ENCODE results near the gene IGIP.
"Not testable (repeated sequence)": the region's sequence is repeated elsewhere in the genome, so short reads cannot be mapped to it uniquely, and the experiment has no call there.

IGIP gene

DNA sequence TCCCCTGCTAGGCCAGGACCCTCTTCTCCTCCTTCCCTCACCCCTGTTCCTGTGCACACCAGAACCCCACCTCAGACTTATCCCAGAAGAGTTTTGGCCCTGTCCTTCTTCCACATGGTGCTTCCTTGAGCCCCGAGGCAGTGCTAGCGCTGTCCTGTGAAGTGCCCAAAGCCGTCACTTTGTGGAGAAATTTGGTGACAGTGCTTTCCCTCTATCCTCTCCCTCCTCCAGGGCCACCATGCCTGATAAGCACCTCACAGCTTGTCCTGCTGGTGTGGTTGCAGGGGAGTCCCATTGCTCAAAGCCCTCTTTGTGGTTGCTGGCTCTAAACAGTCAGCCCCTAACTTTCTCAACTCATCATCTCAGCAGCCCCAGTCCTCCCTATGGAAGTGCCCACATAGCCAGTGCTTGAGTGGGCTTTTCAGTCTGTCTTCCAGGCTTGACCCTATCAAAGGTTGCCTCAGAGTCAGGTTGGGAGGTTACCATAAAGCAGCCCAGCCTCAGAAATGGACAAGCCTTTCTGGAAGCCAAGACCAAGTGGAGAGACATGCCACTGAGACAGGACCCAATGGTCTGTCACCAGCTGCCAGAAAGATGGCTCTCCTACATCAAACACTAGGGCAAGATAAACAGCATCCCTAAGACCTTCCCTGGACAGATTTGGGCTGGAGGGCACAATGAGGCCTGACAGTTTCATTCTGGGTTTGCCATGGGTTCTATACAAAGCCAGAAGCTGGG, 18.0 kb downstream of the IGIP start:
- DNase-seq = no peak

DNA sequence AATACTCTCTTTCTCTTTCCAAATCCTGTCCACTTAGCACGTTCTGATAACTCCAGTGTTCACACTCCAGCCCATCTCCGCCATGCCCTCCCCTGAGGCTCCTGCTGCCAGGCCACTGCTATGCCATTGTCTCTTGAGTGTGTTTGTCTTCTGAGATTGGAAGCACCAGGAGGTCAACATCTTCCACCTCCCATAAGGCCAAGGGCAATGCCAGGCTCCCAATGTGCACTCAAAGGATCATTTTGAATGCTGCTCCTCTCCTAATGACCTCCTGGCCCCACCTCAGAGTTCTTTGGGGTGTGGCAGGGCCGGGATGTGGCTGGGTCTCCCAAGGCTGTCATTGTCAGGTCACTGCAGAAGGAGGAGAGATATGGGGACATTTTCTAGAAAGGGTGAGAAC, 19.5 kb downstream of the IGIP start:
- DNase-seq = no peak

DNA sequence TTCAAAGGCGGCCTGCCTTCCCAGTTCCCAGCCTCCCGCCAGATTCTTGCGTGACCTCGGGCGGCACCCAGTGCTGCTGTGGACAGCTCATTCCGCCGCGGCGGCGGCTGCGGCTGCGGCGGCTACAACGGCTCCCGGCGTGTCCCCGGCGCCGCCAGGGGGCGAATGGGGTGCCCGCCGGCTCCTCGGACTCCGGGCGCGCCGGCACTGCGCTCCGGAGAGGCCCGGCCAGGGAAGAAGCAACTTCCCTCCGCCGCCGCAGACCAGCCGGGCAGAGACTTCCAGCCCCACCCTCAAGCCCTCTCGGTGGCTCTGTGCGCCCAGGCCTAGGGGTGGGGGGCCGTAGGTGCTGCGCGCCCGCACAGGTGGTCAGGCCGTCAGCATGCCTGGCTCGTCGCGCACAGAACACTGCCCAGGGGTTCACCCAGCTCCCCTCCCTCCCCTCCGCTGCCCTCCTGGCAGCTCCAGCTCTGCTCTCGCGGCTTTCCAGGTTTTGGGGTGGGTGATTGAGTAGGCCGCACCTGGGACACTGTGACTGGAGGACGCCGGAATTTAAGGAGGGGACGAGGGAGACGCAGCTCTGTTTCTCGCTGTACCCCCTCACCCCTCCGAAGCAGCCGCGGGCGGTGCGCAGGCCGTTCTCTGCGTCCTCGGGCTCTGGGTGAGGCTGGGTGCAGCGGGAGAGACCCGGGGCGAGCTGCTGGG, 20.2 kb downstream of the IGIP start:
- DNase-seq = peak; percentile 60

DNA sequence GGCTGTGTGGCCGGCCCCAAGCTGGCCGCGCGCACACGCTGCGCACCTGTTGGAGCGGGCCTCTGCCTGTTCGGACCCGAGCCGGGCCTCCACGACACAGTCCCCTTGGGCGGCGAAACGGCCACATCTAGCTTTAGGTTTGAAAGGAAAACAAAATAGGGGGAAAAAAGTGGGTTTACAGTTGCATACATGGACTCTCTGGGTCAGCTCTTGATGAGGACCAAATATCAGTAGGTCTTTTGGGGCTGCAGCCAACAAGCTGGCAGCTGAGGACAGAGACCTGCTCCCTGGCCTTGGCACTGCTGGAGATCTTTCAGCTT, 20.7 kb downstream of the IGIP start:
- DNase-seq = no peak

DNA sequence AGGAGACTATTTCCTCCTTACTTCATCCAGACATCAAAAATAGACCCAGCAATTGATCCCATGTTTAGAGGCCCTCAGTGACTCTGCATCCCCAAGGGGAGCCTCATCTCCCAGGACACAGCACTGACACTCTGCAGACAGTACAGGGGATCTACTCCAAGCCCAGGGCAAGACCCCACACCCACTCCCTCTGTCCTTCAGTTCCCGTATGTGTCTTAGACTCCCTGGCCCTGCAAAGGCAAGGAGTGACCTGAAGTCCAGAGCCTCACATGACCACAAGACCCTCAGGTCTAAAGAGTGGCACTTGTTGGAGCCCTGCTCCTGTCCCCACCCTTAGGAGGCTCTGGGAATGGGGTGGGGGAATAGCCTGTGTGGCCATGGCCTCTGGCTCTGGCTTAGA, 21.7 kb downstream of the IGIP start:
- no peak for DNase-seq

DNA sequence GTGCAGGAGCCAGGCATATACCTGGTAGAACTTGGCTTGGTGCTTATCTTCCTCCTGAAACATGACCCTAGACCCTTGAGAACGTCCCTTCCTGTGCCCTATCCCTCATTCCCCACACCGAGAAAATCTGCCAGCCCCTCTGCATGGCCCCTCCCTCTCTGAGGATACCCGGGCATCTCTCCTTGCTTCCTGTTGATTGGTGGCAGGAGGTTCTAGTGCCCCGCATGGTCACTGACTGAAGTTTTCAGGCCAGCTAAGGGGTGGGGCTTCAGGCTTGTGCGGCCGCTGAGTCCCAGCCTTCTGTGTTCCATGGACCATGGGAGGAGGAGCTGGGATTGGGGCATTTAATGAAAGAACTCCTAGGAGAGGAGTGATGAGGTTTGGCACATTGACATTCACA, 22.8 kb downstream of the IGIP start:
- DNase-seq = no peak

DNA sequence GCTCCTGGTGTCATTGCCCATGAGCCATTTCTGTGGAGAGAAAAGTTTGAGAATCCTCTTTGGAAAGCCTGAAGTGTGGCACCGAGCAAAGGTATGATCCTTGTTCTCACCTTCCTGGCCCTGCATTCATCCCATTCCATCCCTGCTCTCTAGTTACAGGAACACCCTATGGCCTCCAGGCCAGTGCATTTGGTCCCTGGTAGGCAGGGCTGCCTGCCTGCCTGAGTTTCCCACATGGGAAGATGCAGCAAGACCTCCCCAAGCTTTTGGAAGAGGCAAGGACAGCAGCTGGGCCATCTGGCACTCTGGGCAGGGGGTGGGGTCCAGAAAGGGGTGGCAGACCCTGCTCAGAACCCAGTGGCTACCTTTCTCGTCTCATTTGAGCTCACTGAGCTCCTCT, 24.5 kb downstream of the IGIP start:
- no peak for DNase-seq

DNA sequence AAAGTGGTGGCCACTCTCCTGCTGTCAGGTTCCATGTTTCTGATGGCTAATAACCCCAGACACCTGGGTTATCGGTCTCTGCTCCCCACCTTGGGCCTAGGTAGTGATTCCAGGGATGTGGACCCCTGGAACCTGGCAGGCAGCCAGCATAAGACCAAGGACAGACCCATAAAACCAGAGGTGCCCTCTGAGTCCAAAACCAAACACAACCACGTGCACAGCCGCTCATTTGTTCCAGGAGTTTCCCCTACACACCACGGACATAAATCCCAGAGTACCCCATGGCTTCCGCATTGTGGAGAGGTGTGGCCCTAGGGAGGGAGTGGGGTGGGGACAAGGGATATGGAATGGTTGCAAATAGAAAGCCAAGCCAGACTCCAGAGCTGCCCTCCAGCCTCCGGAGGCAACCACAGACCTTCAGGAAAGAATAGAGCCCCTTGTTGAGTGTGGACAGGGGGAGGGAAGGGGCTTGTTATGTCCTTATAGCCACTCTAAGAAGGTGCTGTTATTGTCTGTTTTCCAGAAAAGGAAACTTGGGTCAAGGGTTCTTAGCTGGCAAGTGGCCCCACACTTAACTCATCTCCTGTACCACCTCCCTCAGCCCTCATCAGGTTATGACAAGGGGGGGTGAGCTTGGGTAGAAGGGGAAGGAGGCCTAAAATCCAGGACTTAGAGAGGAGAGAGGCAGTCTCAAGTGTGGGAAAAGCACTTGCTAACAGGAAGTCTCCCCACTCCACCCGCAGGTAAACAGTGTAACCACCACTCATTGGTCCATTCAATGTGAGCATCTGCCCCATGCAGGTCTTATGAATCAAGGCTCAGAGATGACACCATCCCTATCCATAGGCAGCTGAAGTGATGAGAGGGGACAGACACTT, 25.6 kb downstream of the IGIP start:
- no peak for DNase-seq

DNA sequence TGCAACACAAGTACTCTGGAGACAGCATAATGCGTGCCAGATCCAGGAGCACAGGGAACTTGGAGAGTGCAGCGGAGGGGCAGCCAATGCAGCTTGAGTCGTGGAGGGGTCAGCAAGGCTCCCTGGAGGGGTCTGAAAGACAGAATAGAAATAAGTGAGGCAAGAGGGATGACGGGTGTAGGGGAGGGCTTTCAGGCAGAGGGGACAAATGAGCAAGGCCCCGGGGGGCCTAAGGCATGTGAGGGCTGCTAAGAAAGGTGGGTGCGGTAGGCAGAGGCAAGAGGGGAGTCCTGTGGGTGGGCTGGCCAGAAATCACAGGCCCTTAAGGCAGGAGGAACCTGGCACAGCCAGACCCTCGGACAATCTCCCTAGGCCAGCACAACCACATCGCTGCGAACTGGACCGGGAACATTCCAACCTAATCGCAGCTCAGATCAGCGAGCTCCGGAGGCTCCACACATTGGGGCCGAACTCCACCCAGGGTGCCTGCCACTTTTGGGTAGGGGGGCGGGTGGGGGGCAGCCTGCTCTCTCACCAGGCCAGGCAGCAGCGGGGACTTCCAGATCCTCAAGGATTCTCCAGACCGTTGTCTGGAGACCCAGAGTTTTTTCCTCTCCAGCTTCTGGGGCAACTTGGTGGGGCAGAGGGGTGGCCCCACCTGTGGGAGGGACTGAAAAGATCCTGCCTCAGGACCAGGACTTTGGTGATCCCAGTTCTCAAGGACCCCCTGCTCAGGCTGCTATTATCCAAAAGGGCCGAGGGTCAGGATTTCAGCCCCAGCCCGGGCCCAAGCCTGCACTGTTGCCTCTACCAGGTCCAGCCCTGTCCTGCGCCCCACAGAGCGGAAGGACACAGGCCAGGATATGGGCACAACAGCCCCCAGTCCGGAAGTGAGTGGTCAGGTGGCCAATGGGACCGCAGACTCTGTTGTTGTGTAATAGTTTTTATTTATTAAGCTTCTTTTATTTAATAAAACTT, 26.6 kb downstream of the IGIP start:
- no peak for DNase-seq

DNA sequence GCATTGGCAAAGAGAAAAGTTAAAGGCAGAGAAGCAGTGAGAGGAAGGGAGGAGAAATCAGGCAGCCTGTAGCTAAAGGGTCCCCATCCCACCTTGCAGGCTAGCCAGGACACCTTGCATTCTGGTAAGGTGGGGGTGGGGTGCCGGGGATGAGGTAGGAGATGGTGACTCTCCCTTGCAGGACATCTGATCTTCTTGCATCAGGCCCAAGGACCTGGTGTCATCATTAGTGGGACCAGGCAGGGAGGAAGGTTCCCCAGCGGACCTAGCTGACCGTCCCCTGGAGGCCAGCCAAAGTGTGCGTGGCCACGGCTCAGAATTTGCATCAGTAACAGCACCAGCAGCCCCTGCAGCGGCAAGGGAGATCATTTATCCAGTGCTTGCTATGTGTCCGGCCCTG, 27.5 kb downstream of the IGIP start:
- no peak for DNase-seq

DNA sequence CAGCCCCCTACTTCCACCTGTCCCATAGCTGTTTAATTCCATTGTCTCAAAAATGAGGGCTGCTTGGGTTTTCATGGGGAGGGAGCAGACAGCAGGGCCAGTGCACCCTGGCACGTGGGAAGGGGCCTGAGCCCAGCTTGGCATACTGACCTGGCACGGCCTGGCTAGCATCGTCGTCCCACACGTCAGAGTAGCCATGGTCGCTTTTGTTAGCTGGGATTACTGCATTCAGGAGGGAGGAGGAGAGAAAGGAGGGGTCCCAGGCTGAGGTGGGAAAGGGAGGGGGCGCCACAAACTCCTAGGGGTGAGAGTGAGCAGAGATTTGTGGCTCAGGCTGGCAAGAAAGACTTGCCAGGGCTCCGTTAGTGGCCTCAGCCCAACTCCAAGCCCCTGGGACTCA, 28.2 kb downstream of the IGIP start:
- no peak for DNase-seq

DNA sequence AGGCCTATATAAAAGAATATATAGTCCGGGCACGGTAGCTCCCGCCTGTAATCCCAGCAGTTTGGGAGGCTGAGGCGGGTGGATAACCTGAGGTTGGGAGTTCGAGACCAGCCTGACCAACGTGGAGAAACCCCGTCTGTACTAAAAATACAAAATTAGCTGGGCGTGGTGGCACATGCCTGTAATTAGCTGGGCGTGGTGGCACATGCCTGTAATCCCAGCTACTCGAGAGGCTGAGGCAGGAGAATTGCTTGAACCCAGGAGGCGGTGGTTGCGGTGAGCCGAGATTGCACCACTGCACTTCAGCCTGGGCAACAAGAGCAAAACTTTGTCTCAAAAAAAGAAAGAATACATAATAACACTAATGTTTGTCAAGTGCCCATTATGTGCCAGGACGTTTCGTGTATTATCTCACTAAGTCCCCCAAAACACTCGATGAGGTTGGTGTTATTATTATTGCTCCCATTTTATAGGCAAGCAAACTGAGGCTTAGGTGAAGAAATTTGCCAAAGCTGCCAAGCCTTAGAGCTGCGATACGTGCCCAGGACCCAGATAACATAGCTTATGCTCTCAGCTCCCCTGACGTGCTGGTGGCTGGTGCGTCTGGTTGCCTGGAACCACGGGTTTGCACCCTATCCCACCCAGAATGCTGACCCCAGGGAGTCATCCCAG, 29.1 kb downstream of the IGIP start:
- DNase-seq = not testable (repeated sequence)

DNA sequence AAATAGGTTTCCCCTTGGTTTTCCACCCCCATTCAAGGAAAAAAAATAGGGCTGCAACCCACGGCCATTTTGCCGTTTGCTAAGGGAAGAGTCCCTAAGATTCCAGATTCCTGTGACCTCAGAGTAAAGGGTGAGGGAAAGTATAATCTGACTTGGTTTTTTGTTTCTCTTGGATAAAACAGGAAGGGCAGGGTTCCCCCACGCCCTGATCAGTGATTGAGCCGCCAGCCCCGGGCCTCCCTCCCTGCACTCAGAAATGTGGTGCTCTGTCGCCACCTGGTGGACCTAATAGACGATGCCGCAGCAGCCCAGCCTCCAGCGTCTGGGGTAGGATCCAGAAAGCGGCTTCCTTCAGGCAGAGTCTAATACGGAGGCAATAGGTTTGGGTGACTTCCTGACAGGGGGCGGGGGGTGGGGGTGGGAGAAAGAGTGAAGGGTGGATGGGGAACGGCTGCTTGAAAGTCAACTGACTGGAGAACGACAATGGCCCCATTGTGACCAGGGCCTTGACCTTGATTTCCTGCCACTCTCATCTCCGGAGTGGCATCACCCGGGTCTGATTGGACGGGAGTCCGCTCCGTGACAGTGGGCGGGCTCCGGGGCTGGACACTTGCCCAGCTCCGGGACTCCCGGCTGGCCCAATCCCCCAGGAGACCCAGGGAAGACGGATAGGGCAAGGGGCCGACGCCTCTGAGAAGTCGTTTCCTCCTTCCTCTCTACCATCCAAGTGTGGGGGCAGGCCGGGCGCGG, 31.5 kb downstream of the IGIP start:
- DNase-seq = peak; percentile 88

DNA sequence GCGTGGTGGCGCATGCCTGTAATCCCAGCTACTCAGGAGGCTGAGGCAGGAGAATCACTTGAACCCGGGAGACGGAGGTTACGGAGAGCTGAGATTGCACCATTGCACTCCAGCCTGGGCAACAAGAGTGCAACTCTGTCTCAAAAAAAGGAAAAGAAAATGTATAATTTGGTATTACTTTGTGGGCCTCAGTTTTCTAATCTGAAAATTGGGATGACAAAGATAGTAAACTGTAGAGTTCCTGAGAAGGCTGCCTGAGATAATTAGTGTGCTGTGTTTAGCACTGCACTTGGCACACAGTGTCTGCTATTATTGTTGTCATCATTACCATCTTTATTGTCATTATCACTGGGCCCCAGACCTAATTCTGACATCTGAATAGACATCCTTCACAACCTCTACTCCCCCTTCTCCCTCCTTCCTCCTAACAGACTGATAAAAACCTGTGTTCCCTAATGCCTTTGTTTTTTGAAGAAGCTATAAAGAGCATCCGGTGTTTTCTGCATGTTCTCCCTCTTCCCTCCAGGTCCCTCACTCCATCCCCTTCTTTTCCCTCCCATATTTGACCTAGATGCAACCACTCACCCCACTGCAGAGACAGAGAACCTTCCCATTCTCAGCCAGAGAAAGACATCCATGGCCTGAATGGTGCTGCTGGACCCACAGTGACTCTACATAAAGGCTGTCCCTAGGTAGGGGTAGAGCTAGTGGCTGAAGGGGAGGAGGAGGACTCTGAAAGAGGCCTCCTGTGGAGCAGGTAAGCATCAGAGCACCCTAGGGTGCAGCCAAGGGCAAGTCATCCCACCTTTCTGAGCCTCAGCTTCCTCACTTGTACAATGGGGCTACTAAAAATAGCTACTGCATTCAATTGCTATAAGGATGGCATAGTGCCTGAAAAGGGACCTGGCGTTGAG, 33.5 kb downstream of the IGIP start:
- no peak for DNase-seq

DNA sequence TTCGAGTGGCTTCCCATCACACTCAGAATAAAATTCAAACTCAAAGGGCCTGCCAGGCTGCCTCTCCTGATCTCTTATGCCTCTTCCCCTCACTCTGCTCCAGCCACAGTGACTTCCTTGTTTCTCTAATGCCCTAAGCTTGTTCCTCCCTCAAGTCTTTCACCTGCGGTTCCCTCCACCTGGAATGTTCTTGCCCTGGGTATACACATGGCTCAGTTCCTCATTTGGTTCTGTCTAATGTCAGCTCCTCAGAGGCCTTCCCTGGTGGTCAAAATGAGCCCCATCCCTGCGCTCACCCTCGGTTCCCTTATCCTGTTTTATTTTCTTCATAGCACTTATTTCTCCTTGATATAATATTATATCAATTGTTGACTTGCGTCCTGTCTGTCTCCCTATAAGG, 36.5 kb downstream of the IGIP start:
- no peak for DNase-seq

DNA sequence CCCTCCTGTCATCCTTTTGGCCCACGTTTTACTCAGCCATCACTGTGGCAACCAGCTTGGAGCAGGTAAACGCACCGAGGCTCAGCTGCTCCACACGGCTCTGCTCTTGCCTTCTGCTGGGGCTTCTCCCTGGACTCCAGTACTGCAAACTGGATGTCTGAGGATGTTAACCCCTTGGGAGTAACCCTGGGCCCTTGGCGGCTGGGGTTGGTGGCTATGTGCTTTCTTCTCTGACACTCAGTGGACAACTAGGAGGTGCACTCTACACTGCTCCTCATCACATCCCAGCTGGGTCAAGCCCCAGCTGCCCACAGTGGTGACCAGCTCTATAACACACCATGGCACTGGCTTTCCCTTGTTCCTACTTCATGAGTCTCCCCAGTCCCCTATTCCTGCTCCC, 37.0 kb downstream of the IGIP start:
- no peak for DNase-seq

DNA sequence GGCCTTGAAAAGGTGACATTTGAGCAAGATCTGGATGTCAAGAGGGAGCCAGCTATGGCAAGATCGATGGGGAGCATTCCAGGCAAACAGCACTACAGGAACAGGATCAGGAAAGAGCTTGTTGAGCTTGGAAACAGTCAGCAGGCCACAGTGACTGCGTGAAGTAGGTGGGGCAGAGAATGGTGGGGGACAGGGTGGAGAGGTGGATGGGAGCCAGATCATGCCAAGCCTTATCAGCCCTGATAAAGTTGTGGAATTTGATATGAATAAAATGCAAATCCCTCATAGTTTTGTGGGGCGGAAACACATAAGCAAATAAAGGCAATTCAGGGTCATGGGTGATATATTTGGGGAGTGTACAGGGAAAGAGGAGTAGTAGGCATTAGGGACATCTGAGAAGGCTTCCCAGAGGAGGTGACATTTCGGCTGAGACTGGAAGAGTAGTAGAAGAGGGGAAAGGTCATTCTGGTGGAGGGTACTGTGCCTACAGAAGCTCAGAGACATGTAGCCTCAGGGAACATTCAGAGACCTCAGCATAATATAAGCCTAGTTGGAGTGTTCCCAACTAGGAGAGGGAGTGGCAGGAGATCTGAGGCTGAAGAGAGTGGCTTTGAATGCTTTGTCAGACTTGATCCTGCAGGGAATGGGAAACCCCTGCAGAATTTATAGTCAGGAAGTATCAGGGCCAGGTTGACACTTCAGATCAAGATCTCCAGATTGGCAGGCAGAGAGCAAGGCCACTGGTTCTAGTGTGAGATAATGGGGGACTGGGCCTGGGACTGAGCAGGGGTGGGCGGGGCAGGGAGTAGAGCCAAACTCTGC, 39.6 kb downstream of the IGIP start:
- DNase-seq = no peak

DNA sequence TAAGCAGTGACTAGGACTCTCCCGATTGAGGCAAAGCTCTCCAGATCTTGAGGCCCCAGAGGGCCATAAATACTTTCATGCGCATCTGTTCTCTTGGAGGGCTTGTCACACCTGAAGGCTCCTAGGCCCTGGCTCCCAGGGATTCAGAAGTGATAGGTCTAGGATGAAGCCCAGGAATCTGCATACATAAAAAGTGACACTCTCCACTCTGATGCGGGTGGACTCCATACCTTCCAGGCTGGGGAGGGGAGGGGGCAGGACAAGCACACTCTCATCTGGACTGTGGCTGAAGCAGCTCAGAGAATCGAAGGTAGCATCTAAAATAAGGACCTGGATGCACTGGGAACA, 40.2 kb downstream of the IGIP start:
- DNase-seq = no peak

DNA sequence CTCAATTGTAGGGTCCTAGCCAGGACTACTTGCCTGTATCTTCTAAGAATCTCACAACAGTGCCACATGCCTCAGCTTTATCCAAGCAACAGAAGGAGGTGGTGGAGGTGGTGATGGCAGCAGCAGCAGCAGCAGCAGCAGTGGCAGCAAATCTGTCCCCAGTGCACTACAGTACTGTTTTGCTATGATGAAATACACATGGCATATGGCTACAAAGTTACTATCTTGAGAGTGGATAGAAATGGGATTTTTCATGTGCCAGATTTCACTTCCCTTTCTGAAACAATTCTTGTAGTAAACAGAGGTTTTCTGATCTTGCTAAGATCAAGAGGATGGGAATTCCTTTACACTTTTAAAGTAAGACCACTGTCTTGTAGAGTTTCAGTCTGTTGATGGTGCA, 41.2 kb downstream of the IGIP start:
- DNase-seq = no peak

Data from CD4-positive, alpha-beta T cell treated with Interleukin-10 for 1 hour (primary cell).